Liver (tissue), 9 donors: Measurements from ENCODE around the gene NEURL1. TPM values are rescaled to one million over a fixed set of nuclear protein-coding genes. Genes with fewer than 3 reads are reported as not detected.
A peak's percentile ranks its signal among the peaks of the same experiment; 100 is the strongest.

ENCODE experiments used
- DNase-seq: peaks from one replicate; pipeline ENCODE4 v3.0.0-alpha.2; 2017; ENCODE audit warnings: low spot score
- H3K27ac ChIP-seq, 2 donors: one replicate each; pipeline ENCODE4 v1.7.0; 2013; ENCODE audit warnings: inconsistent platforms in 2 of 2, low read length in 2 of 2, control low read depth in 1 of 2, low read depth in 1 of 2, mild to moderate bottlenecking in 1 of 2
- H3K27me3 ChIP-seq, 4 donors: one replicate each; pipeline versions ENCODE4 v1.6.1 to v1.7.0; 2013; ENCODE audit warnings: low read length in 3 of 4, inconsistent platforms in 1 of 4, mild to moderate bottlenecking in 1 of 4, moderate library complexity in 1 of 4; ENCODE audit not compliant: control insufficient read depth in 4 of 4, insufficient read depth in 4 of 4
- H3K36me3 ChIP-seq, 4 donors: one replicate each; pipeline versions ENCODE4 v1.6.1 to v1.7.0; 2013; ENCODE audit warnings: low read length in 3 of 4, mild to moderate bottlenecking in 3 of 4, low read depth in 1 of 4, moderate library complexity in 1 of 4; ENCODE audit not compliant: control insufficient read depth in 4 of 4, insufficient read depth in 3 of 4
- H3K4me1 ChIP-seq, 4 donors: one replicate each; pipeline versions ENCODE4 v1.6.1 to v1.7.0; 2013; ENCODE audit warnings: low read length in 3 of 4, mild to moderate bottlenecking in 3 of 4, moderate library complexity in 1 of 4; ENCODE audit not compliant: control insufficient read depth in 4 of 4, insufficient read depth in 4 of 4
- H3K4me3 ChIP-seq, 3 donors: one replicate each; pipeline versions ENCODE4 v1.6.1 to v1.7.0; 2013; ENCODE audit warnings: low read length in 3 of 3, control low read depth in 1 of 3, low read depth in 1 of 3, mild to moderate bottlenecking in 1 of 3
- H3K9ac ChIP-seq, 2 donors: one replicate each; pipeline ENCODE4 v1.7.0; 2013; ENCODE audit warnings: low read length in 2 of 2, mild to moderate bottlenecking in 2 of 2, moderate library complexity in 2 of 2, control low read depth in 1 of 2, low read depth in 1 of 2
- H3K9me3 ChIP-seq, 4 donors: one replicate each; pipeline versions ENCODE4 v1.6.1 to v1.7.0; 2013; ENCODE audit warnings: low read length in 3 of 4; ENCODE audit not compliant: control insufficient read depth in 4 of 4
- ATF3 ChIP-seq: IDR thresholded peaks from 2 replicates; pipeline ENCODE4 v1.6.1; 2016; ENCODE audit warnings: antibody characterized with exemption
- CTCF ChIP-seq: fragments of 150-350 bp; IDR thresholded peaks from 2 replicates; pipeline ENCODE4 v1.5.1; 2017; ENCODE audit warnings: improper control_type of control experiment, low read depth, low read length; ENCODE audit not compliant: missing input control
- EGR1 ChIP-seq, 2 donors: IDR thresholded peaks; 2 replicates each; pipeline ENCODE4 v1.6.1; 2016 to 2018; ENCODE audit warnings: antibody characterized with exemption in 2 of 2, low read depth in 2 of 2
- FOXA1 ChIP-seq: IDR thresholded peaks from 2 replicates; pipeline ENCODE4 v1.6.1; 2016; ENCODE audit warnings: antibody characterized with exemption
- FOXA2 ChIP-seq: IDR thresholded peaks from 2 replicates; pipeline ENCODE4 v1.6.1; 2016; ENCODE audit warnings: antibody characterized with exemption
- GABPA ChIP-seq, 2 donors: IDR thresholded peaks in 1 of 2; conservative IDR thresholded peaks in 1 of 2; 2 replicates each; pipeline ENCODE4 v1.6.1; 2016; ENCODE audit warnings: antibody characterized with exemption in 2 of 2, mild to moderate bottlenecking in 1 of 2, moderate library complexity in 1 of 2
- HNF4A ChIP-seq, 2 donors: conservative IDR thresholded peaks; 2 replicates each; pipeline ENCODE4 v1.6.1; 2016; ENCODE audit warnings: antibody characterized with exemption in 2 of 2, mild to moderate bottlenecking in 2 of 2
- HNF4G ChIP-seq: IDR thresholded peaks from 2 replicates; pipeline ENCODE4 v1.6.1; 2016; ENCODE audit warnings: antibody characterized with exemption
- JUND ChIP-seq, 2 donors: IDR thresholded peaks; 2 replicates each; pipeline ENCODE4 v1.6.1; 2016; ENCODE audit warnings: antibody characterized with exemption in 2 of 2
- NR2F2 ChIP-seq: IDR thresholded peaks from 2 replicates; pipeline ENCODE4 v1.6.1; 2016; ENCODE audit warnings: antibody characterized with exemption
- RAD21 ChIP-seq, 2 donors: IDR thresholded peaks; 2 replicates each; pipeline ENCODE4 v1.6.1; 2016; ENCODE audit warnings: antibody characterized with exemption in 2 of 2, mild to moderate bottlenecking in 2 of 2
- RXRA ChIP-seq, 2 donors: IDR thresholded peaks; 2 replicates each; pipeline ENCODE4 v1.6.1; 2017 to 2018; ENCODE audit warnings: antibody characterized with exemption in 2 of 2, mild to moderate bottlenecking in 1 of 2
- SP1 ChIP-seq: IDR thresholded peaks from 2 replicates; pipeline ENCODE4 v1.6.1; 2018; ENCODE audit warnings: antibody characterized with exemption, mild to moderate bottlenecking
- TAF1 ChIP-seq: conservative IDR thresholded peaks from 2 replicates; pipeline ENCODE4 v1.6.1; 2016; ENCODE audit warnings: antibody characterized with exemption, mild to moderate bottlenecking
- YY1 ChIP-seq: IDR thresholded peaks from 2 replicates; pipeline ENCODE4 v1.6.1; 2016; ENCODE audit warnings: antibody characterized with exemption, mild to moderate bottlenecking
- WGBS: extraction: QIAGEN DNeasy Blood & Tissue Kit; methylation state at CpG from one replicate; pipeline ENCODE4 v1.1.7; 2013; 5-methylcytosine and 5-hydroxymethylcytosine counted together
- polyA plus RNA-seq, 2 donors: library from polyadenylated mRNA; stranded (reverse) in 1 of 2; unstranded in 1 of 2; fragments of 200-250 nt in 1 of 2; fragments of >200 nt in 1 of 2; fragmentation: Nextera tagmentation in 1 of 2; extraction: Ambion mirVana in 1 of 2; gene quantifications; one replicate each; pipeline versions ENCODE4 v1.2.1 to v1.2.3, GENCODE V29; 2013 to 2015
- total RNA-seq, 2 donors: library from RNA; depleted of rRNA; stranded (reverse); fragments of >200 nt; gene quantifications; one replicate each; pipeline ENCODE4 v1.2.3, GENCODE V29; 2014
- TF ChIP-seq, protein P1 (sequence below): IDR thresholded peaks from 2 replicates; pipeline ENCODE4 v1.6.1; 2016; ENCODE audit warnings: antibody characterized with exemption
- TF ChIP-seq, protein P2 (sequence below): IDR thresholded peaks from 2 replicates; pipeline ENCODE4 v1.6.1; 2016; ENCODE audit warnings: antibody characterized with exemption
- donor health status: healthy.
- donor health status: healthy.
- donor health status: healthy.
- donor health status: healthy.
- donor health status: healthy.

The NEURL1 gene
- total and polyA plus RNA-seq, 4 donors, result 0.11 to 3.9 (median 0.74) TPM

DNA sequence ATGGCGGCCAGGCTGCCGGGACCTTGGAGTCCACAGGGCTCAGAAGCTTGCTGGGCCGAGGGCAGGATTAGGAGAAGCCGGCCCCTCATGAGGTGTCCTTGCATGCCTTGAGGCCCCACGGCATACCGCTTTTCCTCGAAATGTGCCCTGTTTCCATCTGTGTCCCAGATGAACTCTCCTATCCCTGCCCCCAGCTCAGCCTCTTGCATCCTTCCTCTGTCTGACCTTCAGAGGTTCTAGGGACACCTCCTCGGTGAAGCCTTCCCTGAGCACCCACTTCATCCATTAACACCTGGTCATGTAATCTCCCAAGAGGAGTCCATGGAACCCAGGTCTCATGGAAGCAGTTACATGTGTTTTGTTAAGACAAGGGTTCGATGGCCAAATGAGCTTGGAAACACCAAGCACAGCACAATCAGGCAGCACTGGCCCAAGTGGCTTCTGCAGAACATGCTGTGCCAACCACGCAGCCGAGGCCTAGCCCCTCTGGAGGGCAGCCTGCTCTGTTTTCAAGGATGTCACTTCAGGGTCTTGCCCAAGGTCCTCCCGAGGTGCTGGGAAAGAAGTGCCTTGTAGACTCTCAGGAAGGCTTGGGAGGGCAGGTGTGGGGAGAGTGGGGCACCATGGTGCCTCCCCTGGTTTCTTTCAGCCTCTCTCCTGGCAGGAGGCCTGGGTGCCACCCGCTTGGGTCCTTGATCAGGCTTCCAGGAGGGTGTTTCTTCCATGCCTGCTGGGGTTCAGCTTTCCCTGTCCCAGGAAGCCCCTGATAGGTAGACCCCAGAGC, 124.3 kb downstream of the NEURL1 start:
- Histone ChIP-seq H3K9ac (no peak overlapping the region), H3K4me1 (peaks cover 20 to 55% (median 47%) of the 10 kb centered on the region in 4 donors)
- no peak for TF ChIP-seq ATF3
- TF ChIP-seq FOXA2, result no peak

GRCh38 chr10:103618575-103619423, 125.3 kb downstream of the NEURL1 start:
- TF ChIP-seq RXRA (IDR thresholded peaks at IDR 0.05), result peak in 1 of 2 donors; percentile 31
- no peak for TF ChIP-seq YY1
- TF ChIP-seq NR2F2, result peak; percentile 57
- Histone ChIP-seq H3K9ac (no peak overlapping the region), H3K36me3 (peaks cover 0 to 30% (median 12%) of the 10 kb centered on the region in 4 donors), H3K27ac (peak overlapping the region in 1 of 2 donors; percentile 1), H3K27me3 (no peaks in the 10 kb centered on the region), H3K9me3 (no peaks in the 10 kb centered on the region), H3K4me1 (peaks cover 20 to 55% (median 47%) of the 10 kb centered on the region in 4 donors), H3K4me3 (no peak overlapping the region)
- peak; percentile 70 for DNase-seq
- WGBS, result 67% methylated on average over 19 of the region's 19 CpGs

More for the DNA sequence above, 124.3 kb downstream of the NEURL1 start:
- Histone ChIP-seq H3K4me3 (no peak overlapping the region), H3K27ac (peak overlapping the region; percentile 5 to 46), H3K36me3 (peaks cover 0 to 31% (median 17%) of the 10 kb centered on the region in 4 donors), H3K27me3 (no peaks in the 10 kb centered on the region), H3K9me3 (no peaks in the 10 kb centered on the region)
- WGBS, result 88% methylated on average over 13 of the region's 13 CpGs
- no peak for DNase-seq

DNA sequence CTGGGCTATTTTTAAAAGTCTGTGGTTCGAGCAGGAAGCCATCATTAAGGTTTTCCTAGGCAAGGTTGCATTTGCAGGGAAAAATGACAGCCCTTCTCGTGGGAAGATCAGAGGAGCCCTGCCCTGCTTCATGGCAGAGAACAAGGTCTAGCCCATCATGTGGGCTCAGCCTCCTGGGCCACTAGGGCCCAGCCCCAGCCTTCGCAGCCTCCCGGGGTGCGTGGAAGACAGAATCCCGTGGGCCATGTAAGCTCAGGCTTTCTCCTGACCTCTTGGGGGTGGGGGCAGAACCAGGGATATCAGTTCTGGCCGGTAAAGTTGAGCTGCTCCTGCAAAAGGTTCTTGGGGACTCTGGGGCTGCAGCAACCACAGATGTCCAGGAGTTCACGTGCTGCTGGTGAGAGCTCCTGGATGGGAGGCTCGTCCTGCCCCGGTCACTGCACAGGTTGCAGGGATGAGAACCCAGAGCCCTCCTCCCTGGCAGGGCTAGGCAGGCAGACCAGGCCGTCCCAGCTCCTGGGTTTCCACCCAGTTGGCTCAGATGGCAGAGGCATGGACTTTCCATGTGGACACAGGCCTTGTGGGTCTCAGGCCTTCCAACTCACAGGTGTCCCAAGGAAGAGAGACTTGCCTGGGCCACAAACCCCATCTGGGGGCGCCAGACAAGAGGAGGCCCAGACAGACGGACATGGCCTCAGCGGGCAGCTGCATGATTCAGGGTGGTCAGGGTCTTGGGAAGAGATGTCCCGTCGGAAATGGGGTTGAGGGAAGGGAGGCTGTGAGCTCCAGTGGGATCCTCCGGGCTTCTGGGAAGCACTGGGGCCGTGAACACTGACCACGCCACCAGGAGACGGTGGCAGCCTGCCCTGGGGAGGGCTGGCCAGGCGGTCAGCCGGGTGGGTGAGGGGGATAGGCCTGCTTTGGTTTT, 126.2 kb downstream of the NEURL1 start:
- 88% methylated on average over 22 of the region's 22 CpGs for WGBS
- no peak for DNase-seq
- H3K27me3 ChIP-seq, result no peaks in the 10 kb centered on the region
- no peak overlapping the region for H3K9ac ChIP-seq
- H3K4me1 ChIP-seq, result peaks cover 20 to 55% (median 47%) of the 10 kb centered on the region in 4 donors
- peaks cover 0 to 39% (median 17%) of the 10 kb centered on the region in 4 donors for H3K36me3 ChIP-seq
- peak overlapping the region in 1 of 2 donors; percentile 1 for H3K27ac ChIP-seq
- H3K4me3 ChIP-seq, result no peak overlapping the region
- H3K9me3 ChIP-seq, result no peaks in the 10 kb centered on the region
- TF ChIP-seq NR2F2 (no peak), HNF4G (no peak), SP1 (no peak), CTCF (no peak), JUND (IDR thresholded peaks at IDR 0.05) (no peak), RAD21 (IDR thresholded peaks at IDR 0.05) (no peak), GABPA (IDR thresholded peaks at IDR 0.05 in 1 of 2, conservative IDR thresholded peaks at IDR 0.05 in 1 of 2) (no peak), EGR1 (IDR thresholded peaks at IDR 0.05; ENCODE audit: low read depth in 2 of 2) (no peak), FOXA1 (no peak), RXRA (IDR thresholded peaks at IDR 0.05) (no peak), FOXA2 (no peak), ATF3 (no peak), HNF4A (conservative IDR thresholded peaks at IDR 0.05) (no peak), YY1 (no peak), TAF1 (no peak)
- TF ChIP-seq, protein P1, sequence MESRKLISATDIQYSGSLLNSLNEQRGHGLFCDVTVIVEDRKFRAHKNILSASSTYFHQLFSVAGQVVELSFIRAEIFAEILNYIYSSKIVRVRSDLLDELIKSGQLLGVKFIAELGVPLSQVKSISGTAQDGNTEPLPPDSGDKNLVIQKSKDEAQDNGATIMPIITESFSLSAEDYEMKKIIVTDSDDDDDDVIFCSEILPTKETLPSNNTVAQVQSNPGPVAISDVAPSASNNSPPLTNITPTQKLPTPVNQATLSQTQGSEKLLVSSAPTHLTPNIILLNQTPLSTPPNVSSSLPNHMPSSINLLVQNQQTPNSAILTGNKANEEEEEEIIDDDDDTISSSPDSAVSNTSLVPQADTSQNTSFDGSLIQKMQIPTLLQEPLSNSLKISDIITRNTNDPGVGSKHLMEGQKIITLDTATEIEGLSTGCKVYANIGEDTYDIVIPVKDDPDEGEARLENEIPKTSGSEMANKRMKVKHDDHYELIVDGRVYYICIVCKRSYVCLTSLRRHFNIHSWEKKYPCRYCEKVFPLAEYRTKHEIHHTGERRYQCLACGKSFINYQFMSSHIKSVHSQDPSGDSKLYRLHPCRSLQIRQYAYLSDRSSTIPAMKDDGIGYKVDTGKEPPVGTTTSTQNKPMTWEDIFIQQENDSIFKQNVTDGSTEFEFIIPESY, result no peak
- TF ChIP-seq, protein P2, sequence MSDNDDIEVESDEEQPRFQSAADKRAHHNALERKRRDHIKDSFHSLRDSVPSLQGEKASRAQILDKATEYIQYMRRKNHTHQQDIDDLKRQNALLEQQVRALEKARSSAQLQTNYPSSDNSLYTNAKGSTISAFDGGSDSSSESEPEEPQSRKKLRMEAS, result no peak
